RWPE1 (cell line): ENCODE data around the gene HBB.

Experiments used
- CTCF ChIA-PET: fragments of 350-600 bp; sonication (Branson Sonifier 250); formaldehyde crosslinking; extraction: SDS; loops from one replicate; lab custom pipeline; 2021; lab: Yijun Ruan, JAX
- POLR2A ChIA-PET: fragments of 400-600 bp; formaldehyde crosslinking; extraction: SDS; loops from one replicate; lab custom pipeline; 2020; ENCODE audit warnings: antibody characterized with exemption; ENCODE audit not compliant: low non-redundant PET; lab: Yijun Ruan, JAX
- DNase-seq: peaks from one replicate; pipeline ENCODE4 v3.0.0; 2012; ENCODE audit warnings: low spot score
- H3K27ac ChIP-seq: fragments of 450-650 bp; 2 replicates; pipeline ENCODE4 v1.5.1; 2017
- TF ChIP-seq, protein P1 (sequence below): fragments of 450-650 bp; conservative IDR thresholded peaks from 2 replicates; pipeline ENCODE4 v1.5.1; 2017; ENCODE audit warnings: low read depth, mild to moderate bottlenecking

The HBB gene

DNA sequence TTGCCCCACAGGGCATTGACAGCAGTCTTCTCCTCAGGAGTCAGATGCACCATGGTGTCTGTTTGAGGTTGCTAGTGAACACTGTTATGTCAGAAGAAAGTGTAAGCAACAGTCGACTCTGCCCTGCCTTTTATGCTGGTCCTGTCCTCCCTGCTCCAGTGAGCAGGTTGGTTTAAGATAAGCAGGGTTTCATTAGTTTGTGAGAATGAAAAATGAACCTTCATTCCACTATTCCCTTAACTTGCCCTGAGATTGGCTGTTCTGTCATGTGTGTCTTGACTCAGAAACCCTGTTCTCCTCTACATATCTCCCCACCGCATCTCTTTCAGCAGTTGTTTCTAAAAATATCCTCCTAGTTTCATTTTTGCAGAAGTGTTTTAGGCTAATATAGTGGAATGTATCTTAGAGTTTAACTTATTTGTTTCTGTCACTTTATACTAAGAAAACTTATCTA lies 7.5 kb upstream of the HBB start, which contains the start of gene HBD:
TSS of gene HBD (minus strand) at position 103 of the 454 bp plus-strand sequence. CDS start at position 53, 50 bp downstream.
- no peak for DNase-seq
- ChIA-PET POLR2A (no interaction called here), CTCF (no interaction called here)
- TF ChIP-seq, protein P1, sequence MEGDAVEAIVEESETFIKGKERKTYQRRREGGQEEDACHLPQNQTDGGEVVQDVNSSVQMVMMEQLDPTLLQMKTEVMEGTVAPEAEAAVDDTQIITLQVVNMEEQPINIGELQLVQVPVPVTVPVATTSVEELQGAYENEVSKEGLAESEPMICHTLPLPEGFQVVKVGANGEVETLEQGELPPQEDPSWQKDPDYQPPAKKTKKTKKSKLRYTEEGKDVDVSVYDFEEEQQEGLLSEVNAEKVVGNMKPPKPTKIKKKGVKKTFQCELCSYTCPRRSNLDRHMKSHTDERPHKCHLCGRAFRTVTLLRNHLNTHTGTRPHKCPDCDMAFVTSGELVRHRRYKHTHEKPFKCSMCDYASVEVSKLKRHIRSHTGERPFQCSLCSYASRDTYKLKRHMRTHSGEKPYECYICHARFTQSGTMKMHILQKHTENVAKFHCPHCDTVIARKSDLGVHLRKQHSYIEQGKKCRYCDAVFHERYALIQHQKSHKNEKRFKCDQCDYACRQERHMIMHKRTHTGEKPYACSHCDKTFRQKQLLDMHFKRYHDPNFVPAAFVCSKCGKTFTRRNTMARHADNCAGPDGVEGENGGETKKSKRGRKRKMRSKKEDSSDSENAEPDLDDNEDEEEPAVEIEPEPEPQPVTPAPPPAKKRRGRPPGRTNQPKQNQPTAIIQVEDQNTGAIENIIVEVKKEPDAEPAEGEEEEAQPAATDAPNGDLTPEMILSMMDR = no peak
- no peak within 1 kb of the TSS for H3K27ac ChIP-seq

DNA sequence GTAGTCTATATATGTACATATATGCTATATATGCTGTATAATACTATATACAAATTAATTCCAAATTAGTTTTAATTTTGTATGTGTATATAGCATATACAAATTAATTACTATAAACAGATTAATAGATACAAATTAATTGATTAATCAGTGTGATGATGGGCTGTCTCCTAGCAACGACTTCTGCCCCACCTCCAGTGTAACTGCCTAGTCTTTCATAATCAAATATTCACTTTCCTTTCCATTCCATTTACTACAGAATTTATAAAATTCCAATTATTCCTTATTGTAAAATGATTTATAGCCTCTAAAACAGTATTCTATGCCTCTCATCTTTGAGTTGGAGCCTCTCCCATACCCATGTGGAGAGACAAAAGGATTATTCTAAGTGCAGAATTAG lies 6.4 kb upstream of the HBB start:
- POLR2A ChIA-PET = no interaction called here
- TF ChIP-seq, protein P1 = no peak
- DNase-seq = no peak
- no peak overlapping the region for H3K27ac ChIP-seq
- CTCF ChIA-PET = no interaction called here

DNA sequence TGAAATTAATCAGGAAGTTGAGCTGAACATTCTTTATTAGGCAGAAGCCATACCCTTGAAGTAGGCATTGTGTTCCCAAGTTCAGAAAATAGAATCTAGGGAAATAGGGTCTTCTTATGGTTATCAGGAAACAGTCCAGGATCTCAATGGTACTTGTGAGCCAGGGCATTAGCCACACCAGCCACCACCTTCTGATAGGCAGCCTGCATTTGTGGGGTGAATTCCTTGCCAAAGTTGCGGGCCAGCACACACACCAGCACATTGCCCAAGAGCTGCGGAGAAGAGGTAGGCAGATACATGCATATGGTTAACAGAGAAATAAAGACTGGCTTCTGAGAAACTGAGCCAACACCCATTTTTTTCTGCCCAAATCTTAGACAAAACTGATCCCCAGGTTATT lies 6.0 kb upstream of the HBB start:
- ChIA-PET POLR2A (no interaction called here), CTCF (interaction anchor here (1.6 kb wide), 1 partner anchor 58 kb away, joined by 4 read pairs; no protein-coding TSS in a partner anchor)
- H3K27ac ChIP-seq = no peak overlapping the region
- TF ChIP-seq, protein P1 = no peak
- no peak for DNase-seq

DNA sequence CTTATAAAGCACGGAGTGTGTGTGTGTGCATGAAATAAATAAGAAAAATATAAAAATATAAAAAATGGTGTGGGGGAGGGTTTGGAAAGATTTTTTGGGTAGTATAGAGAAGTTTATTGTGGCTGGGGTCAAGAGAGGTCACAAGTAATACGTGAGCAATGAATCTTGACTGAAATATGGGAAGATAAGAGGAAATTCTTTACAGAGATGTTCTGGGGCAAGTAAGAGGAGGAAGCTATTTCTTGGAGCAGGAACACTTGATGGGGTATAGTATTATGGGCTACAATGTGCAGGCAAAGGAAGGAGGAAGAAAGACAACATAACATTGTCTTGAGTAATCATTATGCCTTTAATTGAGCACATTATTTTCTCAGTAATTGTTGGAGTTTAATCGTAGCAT lies 5.3 kb upstream of the HBB start:
- ChIA-PET CTCF (interaction anchor here (1.6 kb wide), 1 partner anchor 59 kb away, joined by 4 read pairs; no protein-coding TSS in a partner anchor), POLR2A (no interaction called here)
- no peak overlapping the region for H3K27ac ChIP-seq
- TF ChIP-seq, protein P1 = no peak
- DNase-seq = no peak

DNA sequence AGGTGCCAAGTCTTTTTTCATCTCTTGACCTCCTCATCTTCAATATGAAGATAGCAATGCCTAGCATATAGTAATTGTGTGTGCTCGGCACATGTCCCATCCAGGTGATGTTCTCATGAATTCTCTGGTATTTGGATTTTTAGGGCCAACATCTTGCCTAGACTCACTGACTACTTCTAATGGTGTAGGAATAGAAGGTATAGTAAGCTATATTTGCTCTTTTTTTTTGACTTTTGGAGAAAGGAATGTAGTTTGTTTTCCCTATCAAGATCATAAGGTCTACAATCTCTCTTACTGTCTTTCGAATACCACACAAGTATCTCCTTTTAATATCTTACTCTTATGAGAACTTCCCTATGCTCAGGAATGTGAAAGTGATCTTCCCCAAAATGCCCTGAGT lies 4.2 kb upstream of the HBB start:
- no peak for DNase-seq
- ChIA-PET POLR2A (no interaction called here), CTCF (interaction anchor here (1.6 kb wide), 1 partner anchor 60 kb away, joined by 4 read pairs; no protein-coding TSS in a partner anchor)
- TF ChIP-seq, protein P1 = no peak
- no peak overlapping the region for H3K27ac ChIP-seq

DNA sequence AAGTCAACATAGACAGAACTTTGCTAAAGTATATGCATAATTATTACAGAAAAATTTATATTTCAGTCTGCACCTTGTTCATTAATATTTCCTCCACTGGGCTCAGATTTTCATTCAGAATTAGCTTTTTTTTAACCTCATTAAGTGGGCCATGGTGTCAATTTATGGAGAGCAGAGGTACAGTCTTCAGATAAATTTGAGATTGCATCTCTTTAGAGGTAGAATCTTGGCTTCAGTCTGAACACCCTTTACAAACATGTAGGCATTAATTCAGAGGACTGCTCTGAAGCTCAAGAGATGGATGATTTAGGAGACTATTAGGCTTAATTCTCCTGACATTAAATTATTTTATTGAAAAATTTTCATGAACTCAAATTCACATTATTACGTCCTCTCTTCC lies 3.4 kb upstream of the HBB start:
- DNase-seq = no peak
- TF ChIP-seq, protein P1 = no peak
- ChIA-PET POLR2A (no interaction called here), CTCF (no interaction called here)
- no peak overlapping the region for H3K27ac ChIP-seq
